IMR-90 (cell line): ENCODE measurements around the gene AIMP1. TPM values are rescaled to one million over a fixed set of nuclear protein-coding genes. Genes with fewer than 3 reads are reported as not detected.
A peak's percentile ranks its signal among the peaks of the same experiment; 100 is the strongest.

Experiments used
- ATAC-seq: fragments of 200-7000 bp; cut with Tn5 transposase; 2 replicates; pipeline ENCODE4 v1.9.1; 2020; ENCODE audit warnings: low read depth, mild to moderate bottlenecking, moderate library complexity
- BruUV-seq: library from RNA; stranded (reverse); fragments of 400-500 nt; replicated peaks from 2 replicates; lab custom pipeline; 2021; lab: Mats Ljungman, UMichigan
- CTCF ChIA-PET: fragments of 300-600 bp; formaldehyde crosslinking; extraction: SDS; loops from one replicate; lab custom pipeline; 2021; ENCODE audit warnings: antibody characterized with exemption; lab: Yijun Ruan, JAX
- POLR2A ChIA-PET: fragments of 300-600 bp; sonication (Branson Sonifier 250); formaldehyde crosslinking; loops from one replicate; lab custom pipeline; 2022; ENCODE audit warnings: antibody characterized with exemption; ENCODE audit not compliant: unreplicated experiment; lab: Charles Lee
- DNase-seq: peaks from one replicate; pipeline ENCODE4 v3.0.0; 2013
- H2AFZ ChIP-seq: replicated peaks from 2 replicates; pipeline ENCODE3; 2013; ENCODE audit warnings: low read length, mild to moderate bottlenecking; ENCODE audit not compliant: poor library complexity
- H2AK5ac ChIP-seq: 2 replicates; pipeline ENCODE4 v1.6.1; 2013; ENCODE audit warnings: low read depth, low read length, inconsistent platforms
- H2AK9ac ChIP-seq: replicated peaks from 2 replicates; pipeline ENCODE3; 2013; ENCODE audit warnings: mild to moderate bottlenecking, low read depth, low read length, moderate library complexity; ENCODE audit not compliant: poor library complexity
- H2BK120ac ChIP-seq: 2 replicates; pipeline ENCODE4 v1.6.1; 2013; ENCODE audit warnings: low read depth, low read length, inconsistent platforms
- H2BK15ac ChIP-seq: 3 replicates; pipeline ENCODE4 v1.6.1; 2013; ENCODE audit warnings: low read depth, low read length, inconsistent platforms
- H2BK20ac ChIP-seq: 2 replicates; pipeline ENCODE4 v1.6.1; 2013; ENCODE audit warnings: low read depth, mild to moderate bottlenecking, inconsistent platforms, low read length, moderate library complexity
- H2BK5ac ChIP-seq: 2 replicates; pipeline ENCODE4 v1.6.1; 2013; ENCODE audit warnings: mild to moderate bottlenecking, low read depth, low read length, inconsistent platforms; ENCODE audit not compliant: poor library complexity, severe bottlenecking
- H3K14ac ChIP-seq: replicated peaks from 2 replicates; pipeline ENCODE4 v1.6.1; 2013; ENCODE audit warnings: low read depth, low read length, inconsistent platforms
- H3K18ac ChIP-seq: 2 replicates; pipeline ENCODE4 v1.6.1; 2013; ENCODE audit warnings: low read depth, low read length, control low read depth
- H3K23ac ChIP-seq: 2 replicates; pipeline ENCODE4 v1.6.1; 2013; ENCODE audit warnings: low read depth, low read length, inconsistent platforms
- H3K27ac ChIP-seq: 2 replicates; pipeline ENCODE4 v1.5.1; 2013; ENCODE audit warnings: mild to moderate bottlenecking, control low read depth, low read length; ENCODE audit not compliant: insufficient read depth
- H3K27me3 ChIP-seq: 2 replicates; pipeline ENCODE4 v1.6.1; 2013; ENCODE audit warnings: low read length; ENCODE audit not compliant: control insufficient read depth, insufficient read depth
- H3K36me3 ChIP-seq: 2 replicates; pipeline ENCODE4 v1.6.1; 2013; ENCODE audit warnings: low read length, mixed read lengths; ENCODE audit not compliant: control insufficient read depth, insufficient read depth
- H3K4ac ChIP-seq: 2 replicates; pipeline ENCODE4 v1.6.1; 2013; ENCODE audit warnings: low read depth, low read length, inconsistent platforms
- H3K4me1 ChIP-seq: 2 replicates; pipeline ENCODE4 v1.6.1; 2013; ENCODE audit warnings: low read length, mixed read lengths; ENCODE audit not compliant: control insufficient read depth, insufficient read depth
- H3K4me2 ChIP-seq: 2 replicates; pipeline ENCODE4 v1.6.1; 2013; ENCODE audit warnings: low read depth, mild to moderate bottlenecking, control low read depth, low read length, moderate library complexity
- H3K4me3 ChIP-seq: 2 replicates; pipeline ENCODE4 v1.5.1; 2013; ENCODE audit warnings: low read depth, mild to moderate bottlenecking, control low read depth, low read length, moderate library complexity; ENCODE audit not compliant: insufficient read depth
- H3K56ac ChIP-seq: 2 replicates; pipeline ENCODE4 v1.6.1; 2013; ENCODE audit warnings: low read length, inconsistent platforms; ENCODE audit not compliant: insufficient read depth; ENCODE audit errors: extremely low read depth
- H3K79me1 ChIP-seq, 2 experiments: 2 replicates each; pipeline ENCODE4 v1.6.1; 2013; ENCODE audit warnings: low read length in 2 of 2, inconsistent platforms in 1 of 2, low read depth in 1 of 2
- H3K9ac ChIP-seq: 2 replicates; pipeline ENCODE4 v1.6.1; 2013; ENCODE audit warnings: low read depth, low read length, control low read depth
- H3K9me1 ChIP-seq: 2 replicates; pipeline ENCODE4 v1.6.1; 2013; ENCODE audit warnings: low read length, inconsistent platforms; ENCODE audit not compliant: insufficient read depth
- H3K9me3 ChIP-seq: 2 replicates; pipeline ENCODE4 v1.6.1; 2013; ENCODE audit warnings: low read length; ENCODE audit not compliant: control insufficient read depth, insufficient read depth
- H4K20me1 ChIP-seq: 2 replicates; pipeline ENCODE4 v1.6.1; 2013; ENCODE audit warnings: low read length, inconsistent platforms; ENCODE audit not compliant: insufficient read depth
- H4K5ac ChIP-seq: 2 replicates; pipeline ENCODE4 v1.6.1; 2013; ENCODE audit warnings: mild to moderate bottlenecking, low read depth, low read length, control low read depth
- H4K8ac ChIP-seq, 2 experiments: 2 replicates each; pipeline ENCODE4 v1.6.1; 2013; ENCODE audit warnings: low read depth in 2 of 2, low read length in 2 of 2, control low read depth in 1 of 2, inconsistent platforms in 1 of 2
- H4K91ac ChIP-seq: 2 replicates; pipeline ENCODE4 v1.6.1; 2013; ENCODE audit warnings: low read depth, low read length, inconsistent platforms; ENCODE audit not compliant: insufficient read depth
- BHLHE40 ChIP-seq: fragments of 150-350 bp; IDR thresholded peaks from 2 replicates; pipeline ENCODE4 v1.6.1; 2016; ENCODE audit warnings: mild to moderate bottlenecking, low read depth, low read length
- CEBPB ChIP-seq: IDR thresholded peaks from 2 replicates; pipeline ENCODE4 v1.6.1; 2012; ENCODE audit warnings: low read depth, low read length, improper control_type of control experiment
- CHD1 ChIP-seq: IDR thresholded peaks from 2 replicates; pipeline ENCODE4 v1.6.1; 2012; ENCODE audit warnings: low read depth, low read length, improper control_type of control experiment
- FOS ChIP-seq: fragments of 150-350 bp; IDR thresholded peaks from 2 replicates; pipeline ENCODE4 v1.6.1; 2016; ENCODE audit warnings: low read depth, low read length
- MAFK ChIP-seq: IDR thresholded peaks from 2 replicates; pipeline ENCODE4 v1.6.1; 2012; ENCODE audit warnings: low read depth, low read length, improper control_type of control experiment
- MAZ ChIP-seq: IDR thresholded peaks from 2 replicates; pipeline ENCODE4 v1.6.1; 2012; ENCODE audit warnings: low read depth, mild to moderate bottlenecking, low read length, improper control_type of control experiment, moderate library complexity, borderline replicate concordance
- MXI1 ChIP-seq: IDR thresholded peaks from 2 replicates; pipeline ENCODE4 v1.6.1; 2012; ENCODE audit warnings: low read depth, mild to moderate bottlenecking, low read length, moderate library complexity, borderline replicate concordance
- NFE2L2 ChIP-seq: fragments of 150-350 bp; IDR thresholded peaks from 2 replicates; pipeline ENCODE4 v1.6.1; 2016; ENCODE audit warnings: low read depth, mild to moderate bottlenecking, low read length
- POLR2A ChIP-seq: IDR thresholded peaks from 2 replicates; pipeline ENCODE4 v1.6.1; 2012; ENCODE audit warnings: mild to moderate bottlenecking, low read depth, low read length
- RAD21 ChIP-seq: IDR thresholded peaks from 2 replicates; pipeline ENCODE4 v1.6.1; 2012; ENCODE audit warnings: low read length, improper control_type of control experiment
- RCOR1 ChIP-seq: IDR thresholded peaks from 2 replicates; pipeline ENCODE4 v1.6.1; 2012; ENCODE audit warnings: mild to moderate bottlenecking, low read length, improper control_type of control experiment; ENCODE audit not compliant: insufficient replicate concordance
- RFX5 ChIP-seq: IDR thresholded peaks from 2 replicates; pipeline ENCODE4 v1.8.0; 2012; ENCODE audit warnings: low read depth, mild to moderate bottlenecking, low read length, moderate library complexity
- SMC3 ChIP-seq: fragments of 150-350 bp; IDR thresholded peaks from 2 replicates; pipeline ENCODE4 v1.6.1; 2016; ENCODE audit warnings: low read depth, mild to moderate bottlenecking, antibody characterized with exemption, low read length, moderate library complexity
- USF2 ChIP-seq: fragments of 150-350 bp; IDR thresholded peaks from 2 replicates; pipeline ENCODE4 v1.6.1; 2017; ENCODE audit warnings: mild to moderate bottlenecking, antibody characterized with exemption, low read length, low read depth
- WGBS, 2 experiments: methylation state at CpG; one replicate each; pipeline versions ENCODE4 v1.1.5 to v1.1.7; 2013; ENCODE audit warnings: missing lambda C conversion rate in 2 of 2; ENCODE audit not compliant: insufficient read length in 1 of 2; ENCODE audit errors: extremely low coverage in 2 of 2; 5-methylcytosine and 5-hydroxymethylcytosine counted together
- dilution Hi-C: fragments of 300-500 bp; cut with HindIII; formaldehyde crosslinking; loops from one replicate; pipeline ENCODE4 v1.14.3; 2018; ENCODE audit warnings: low sequenced_read_pairs; ENCODE audit not compliant: unreplicated experiment
- in situ Hi-C: fragments of 300-500 bp; cut with MboI; formaldehyde crosslinking; loops from 3 replicates; pipeline ENCODE4 v1.14.3; 2019; ENCODE audit warnings: low sequenced_read_pairs, inconsistent platforms, mixed read lengths
- intact Hi-C: fragments of 100-400 bp; cut with micrococcal nuclease; formaldehyde crosslinking; loops from 2 replicates; pipeline ENCODE4 v1.10.0; 2022
- polyA plus RNA-seq, 3 experiments: library from polyadenylated mRNA; depleted of rRNA; stranded (reverse); fragments of >200 nt; gene quantifications; 2 replicates each; pipeline ENCODE4 v1.2.3, GENCODE V29; 2012; ENCODE audit warnings: low replicate concordance in 1 of 3
- total RNA-seq: library from RNA; depleted of rRNA; stranded (reverse); fragments of >200 nt; gene quantifications from 2 replicates; pipeline ENCODE4 v1.2.3, GENCODE V29; 2012
- TF ChIP-seq, protein P1 (sequence below): fragments of 150-350 bp; IDR thresholded peaks from 2 replicates; pipeline ENCODE4 v1.6.1; 2016; ENCODE audit warnings: low read depth, mild to moderate bottlenecking, low read length, moderate library complexity, borderline replicate concordance
- TF ChIP-seq, protein P2 (sequence below): conservative IDR thresholded peaks from 2 replicates; pipeline ENCODE4 v1.5.1; 2012; ENCODE audit warnings: mild to moderate bottlenecking, low read depth, low read length, improper control_type of control experiment

The AIMP1 gene
- total and polyA plus RNA-seq, 2 of the 4 experiments (the other 2 are of a cell fraction) = 11.8 to 21.4 TPM

DNA sequence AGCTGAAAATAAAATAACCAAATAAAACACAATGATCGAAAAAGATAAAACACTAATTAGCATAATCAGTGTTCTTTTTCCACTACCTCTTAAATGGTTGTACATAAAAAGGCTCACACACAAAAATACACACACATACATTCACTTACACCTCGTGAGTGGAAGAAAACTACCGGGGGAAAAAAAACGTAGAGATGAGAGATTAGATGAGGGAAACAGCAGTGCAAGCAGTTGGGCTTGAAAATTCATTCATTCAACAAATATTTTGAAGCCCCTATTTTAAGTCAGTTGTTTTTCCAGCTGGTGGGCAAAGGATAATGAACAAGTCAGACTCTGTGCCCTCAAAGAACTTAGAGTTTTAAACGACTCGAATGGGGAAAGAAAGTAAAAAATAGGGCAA lies 1.4 kb upstream of the AIMP1 start:
- Histone ChIP-seq H3K9me1 (no peaks in the 10 kb centered on the region), H3K4me1 (peaks cover 1% of the 10 kb centered on the region; the same call in 1 of the 2 replicates), H3K36me3 (no peaks in the 10 kb centered on the region), H3K14ac (no peak overlapping the region), H3K79me1 (peaks cover 16 to 31% of the 10 kb centered on the region in 2 experiments; a peak in 3 of 4 replicates), H3K27me3 (no peaks in the 10 kb centered on the region), H2AFZ (no peak overlapping the region), H2BK15ac (no peak overlapping the region), H3K9ac (no peak overlapping the region), H3K56ac (no peak overlapping the region; the same call in 1 of the 2 replicates), H3K9me3 (no peaks in the 10 kb centered on the region), H2AK5ac (no peak overlapping the region), H3K4me3 (peak overlapping the region; percentile 70), H3K4ac (no peak overlapping the region), H3K4me2 (peak overlapping the region; percentile 89), H3K18ac (no peak overlapping the region), H3K23ac (no peak overlapping the region), H4K91ac (no peak overlapping the region), H4K8ac (no peak overlapping the region; a peak in 1 of 4 replicates), H2BK20ac (no peak overlapping the region), H4K20me1 (no peaks in the 10 kb centered on the region), H2BK120ac (no peak overlapping the region), H3K27ac (no peak overlapping the region), H2AK9ac (no peak overlapping the region), H4K5ac (no peak overlapping the region), H2BK5ac (no peak overlapping the region)
- ATAC-seq = no peak
- BruUV-seq = no TSS peak
- TF ChIP-seq NFE2L2 (no peak), RCOR1 (no peak), CEBPB (no peak), MAFK (no peak), RAD21 (no peak), MXI1 (no peak), USF2 (no peak), CHD1 (no peak), POLR2A (no peak), RFX5 (no peak), BHLHE40 (no peak), MAZ (no peak), SMC3 (no peak), FOS (no peak)
- TF ChIP-seq, protein P1, sequence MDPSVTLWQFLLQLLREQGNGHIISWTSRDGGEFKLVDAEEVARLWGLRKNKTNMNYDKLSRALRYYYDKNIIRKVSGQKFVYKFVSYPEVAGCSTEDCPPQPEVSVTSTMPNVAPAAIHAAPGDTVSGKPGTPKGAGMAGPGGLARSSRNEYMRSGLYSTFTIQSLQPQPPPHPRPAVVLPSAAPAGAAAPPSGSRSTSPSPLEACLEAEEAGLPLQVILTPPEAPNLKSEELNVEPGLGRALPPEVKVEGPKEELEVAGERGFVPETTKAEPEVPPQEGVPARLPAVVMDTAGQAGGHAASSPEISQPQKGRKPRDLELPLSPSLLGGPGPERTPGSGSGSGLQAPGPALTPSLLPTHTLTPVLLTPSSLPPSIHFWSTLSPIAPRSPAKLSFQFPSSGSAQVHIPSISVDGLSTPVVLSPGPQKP = no peak
- TF ChIP-seq, protein P2, sequence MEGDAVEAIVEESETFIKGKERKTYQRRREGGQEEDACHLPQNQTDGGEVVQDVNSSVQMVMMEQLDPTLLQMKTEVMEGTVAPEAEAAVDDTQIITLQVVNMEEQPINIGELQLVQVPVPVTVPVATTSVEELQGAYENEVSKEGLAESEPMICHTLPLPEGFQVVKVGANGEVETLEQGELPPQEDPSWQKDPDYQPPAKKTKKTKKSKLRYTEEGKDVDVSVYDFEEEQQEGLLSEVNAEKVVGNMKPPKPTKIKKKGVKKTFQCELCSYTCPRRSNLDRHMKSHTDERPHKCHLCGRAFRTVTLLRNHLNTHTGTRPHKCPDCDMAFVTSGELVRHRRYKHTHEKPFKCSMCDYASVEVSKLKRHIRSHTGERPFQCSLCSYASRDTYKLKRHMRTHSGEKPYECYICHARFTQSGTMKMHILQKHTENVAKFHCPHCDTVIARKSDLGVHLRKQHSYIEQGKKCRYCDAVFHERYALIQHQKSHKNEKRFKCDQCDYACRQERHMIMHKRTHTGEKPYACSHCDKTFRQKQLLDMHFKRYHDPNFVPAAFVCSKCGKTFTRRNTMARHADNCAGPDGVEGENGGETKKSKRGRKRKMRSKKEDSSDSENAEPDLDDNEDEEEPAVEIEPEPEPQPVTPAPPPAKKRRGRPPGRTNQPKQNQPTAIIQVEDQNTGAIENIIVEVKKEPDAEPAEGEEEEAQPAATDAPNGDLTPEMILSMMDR = no peak
- dilution Hi-C loops = no loop called here
- in situ Hi-C loops = no loop called here
- WGBS, 2 experiments = no CpG with 5 or more reads among the region's 6 CpGs
- ChIA-PET POLR2A (no interaction called here), CTCF (interaction anchor here (1.0 to 1.9 kb wide), 2 partner anchors 49 to 52 kb away, joined by 5 to 6 read pairs; no protein-coding TSS in a partner anchor)
- no peak for DNase-seq
- intact Hi-C loops = loop anchor here (5.0 kb wide), 1 partner anchor 48 kb away; no protein-coding TSS in a partner anchor
